ENCODE results near the gene AGPAT4.

The AGPAT4 gene

GRCh38 chr6:161143663-161144430 is 130.0 kb downstream of the AGPAT4 start:
- H3K4me3 ChIP-seq = no peak overlapping the region
- no peak for DNase-seq (ENCODE audit: low spot score in 2 of 2)
- H3K9me3 ChIP-seq = no peaks in the 10 kb centered on the region
- in situ Hi-C loops (cut with MboI; ENCODE audit: low sequenced_read_pairs) = no loop called here
- no peaks in the 10 kb centered on the region for H3K27me3 ChIP-seq (ENCODE audit: low read depth)
- H3K36me3 ChIP-seq (replicated peaks) = no peaks in the 10 kb centered on the region
- H3K4me1 ChIP-seq = no peaks in the 10 kb centered on the region

- no peak overlapping the region for H3K4me3 ChIP-seq
- H3K9me3 ChIP-seq = no peaks in the 10 kb centered on the region
- in situ Hi-C loops (cut with MboI; ENCODE audit: low sequenced_read_pairs) = no loop called here
- no peaks in the 10 kb centered on the region for H3K4me1 ChIP-seq
- no peaks in the 10 kb centered on the region for H3K36me3 ChIP-seq (replicated peaks)
- H3K27me3 ChIP-seq (ENCODE audit: low read depth) = no peaks in the 10 kb centered on the region
- DNase-seq (ENCODE audit: low spot score in 2 of 2) = no peak
These were observed 130.9 kb downstream of the AGPAT4 start for GRCh38 chr6:161142957-161143296.

- no peak overlapping the region for H3K4me3 ChIP-seq
- H3K9me3 ChIP-seq = no peaks in the 10 kb centered on the region
- no peaks in the 10 kb centered on the region for H3K27me3 ChIP-seq (ENCODE audit: low read depth)
- H3K4me1 ChIP-seq = no peaks in the 10 kb centered on the region
- no peak for DNase-seq (ENCODE audit: low spot score in 2 of 2)
- H3K36me3 ChIP-seq (replicated peaks) = no peaks in the 10 kb centered on the region
- in situ Hi-C loops (cut with MboI; ENCODE audit: low sequenced_read_pairs) = no loop called here
These were observed 132.7 kb downstream of the AGPAT4 start for GRCh38 chr6:161141173-161141572.

- no peaks in the 10 kb centered on the region for H3K9me3 ChIP-seq
- no peaks in the 10 kb centered on the region for H3K4me1 ChIP-seq
- DNase-seq (ENCODE audit: low spot score in 2 of 2) = no peak
- H3K36me3 ChIP-seq (replicated peaks) = no peaks in the 10 kb centered on the region
- H3K27me3 ChIP-seq (ENCODE audit: low read depth) = no peaks in the 10 kb centered on the region
- H3K4me3 ChIP-seq = no peak overlapping the region
- in situ Hi-C loops (cut with MboI; ENCODE audit: low sequenced_read_pairs) = no loop called here
These were observed 133.3 kb downstream of the AGPAT4 start for GRCh38 chr6:161140554-161140875.

- no peaks in the 10 kb centered on the region for H3K27me3 ChIP-seq (ENCODE audit: low read depth)
- no peaks in the 10 kb centered on the region for H3K4me1 ChIP-seq
- peak in 1 of 2 experiments; percentile 23 for DNase-seq (ENCODE audit: low spot score in 2 of 2)
- in situ Hi-C loops (cut with MboI; ENCODE audit: low sequenced_read_pairs) = no loop called here
- no peak overlapping the region for H3K4me3 ChIP-seq
- no peaks in the 10 kb centered on the region for H3K9me3 ChIP-seq
- no peaks in the 10 kb centered on the region for H3K36me3 ChIP-seq (replicated peaks)
These were observed 133.9 kb downstream of the AGPAT4 start for GRCh38 chr6:161139766-161140553.

GRCh38 chr6:161139304-161139765 is 134.5 kb downstream of the AGPAT4 start:
- no peaks in the 10 kb centered on the region for H3K27me3 ChIP-seq (ENCODE audit: low read depth)
- no peaks in the 10 kb centered on the region for H3K36me3 ChIP-seq (replicated peaks)
- no peaks in the 10 kb centered on the region for H3K9me3 ChIP-seq
- no peak for DNase-seq (ENCODE audit: low spot score in 2 of 2)
- no peak overlapping the region for H3K4me3 ChIP-seq
- no peaks in the 10 kb centered on the region for H3K4me1 ChIP-seq
- in situ Hi-C loops (cut with MboI; ENCODE audit: low sequenced_read_pairs) = no loop called here

GRCh38 chr6:161138543-161139303 is 135.1 kb downstream of the AGPAT4 start:
- no peaks in the 10 kb centered on the region for H3K4me1 ChIP-seq
- in situ Hi-C loops (cut with MboI; ENCODE audit: low sequenced_read_pairs) = no loop called here
- DNase-seq (ENCODE audit: low spot score in 2 of 2) = no peak
- no peaks in the 10 kb centered on the region for H3K9me3 ChIP-seq
- H3K36me3 ChIP-seq (replicated peaks) = no peaks in the 10 kb centered on the region
- no peak overlapping the region for H3K4me3 ChIP-seq
- H3K27me3 ChIP-seq (ENCODE audit: low read depth) = no peaks in the 10 kb centered on the region

GRCh38 chr6:161137839-161138542 is 135.9 kb downstream of the AGPAT4 start:
- no peaks in the 10 kb centered on the region for H3K9me3 ChIP-seq
- no peak overlapping the region for H3K4me3 ChIP-seq
- DNase-seq (ENCODE audit: low spot score in 2 of 2) = no peak
- H3K4me1 ChIP-seq = no peaks in the 10 kb centered on the region
- no peaks in the 10 kb centered on the region for H3K27me3 ChIP-seq (ENCODE audit: low read depth)
- no peaks in the 10 kb centered on the region for H3K36me3 ChIP-seq (replicated peaks)
- in situ Hi-C loops (cut with MboI; ENCODE audit: low sequenced_read_pairs) = no loop called here

- DNase-seq (ENCODE audit: low spot score in 2 of 2) = no peak
- in situ Hi-C loops (cut with MboI; ENCODE audit: low sequenced_read_pairs) = no loop called here
- H3K27me3 ChIP-seq (ENCODE audit: low read depth) = no peaks in the 10 kb centered on the region
- no peaks in the 10 kb centered on the region for H3K36me3 ChIP-seq (replicated peaks)
- H3K4me3 ChIP-seq = no peak overlapping the region
- no peaks in the 10 kb centered on the region for H3K4me1 ChIP-seq
- H3K9me3 ChIP-seq = no peaks in the 10 kb centered on the region
These were observed 136.5 kb downstream of the AGPAT4 start for GRCh38 chr6:161137320-161137719.

GRCh38 chr6:161136655-161137054 is 137.2 kb downstream of the AGPAT4 start:
- Histone ChIP-seq H3K36me3 (replicated peaks) (no peaks in the 10 kb centered on the region), H3K9me3 (no peaks in the 10 kb centered on the region), H3K4me3 (no peak overlapping the region), H3K4me1 (no peaks in the 10 kb centered on the region), H3K27me3 (ENCODE audit: low read depth) (no peaks in the 10 kb centered on the region)
- in situ Hi-C loops (cut with MboI; ENCODE audit: low sequenced_read_pairs) = no loop called here
- no peak for DNase-seq (ENCODE audit: low spot score in 2 of 2)

- Histone ChIP-seq H3K27me3 (ENCODE audit: low read depth) (no peaks in the 10 kb centered on the region), H3K36me3 (replicated peaks) (no peaks in the 10 kb centered on the region), H3K4me1 (no peaks in the 10 kb centered on the region), H3K9me3 (no peaks in the 10 kb centered on the region), H3K4me3 (no peak overlapping the region)
- no peak for DNase-seq (ENCODE audit: low spot score in 2 of 2)
- in situ Hi-C loops (cut with MboI; ENCODE audit: low sequenced_read_pairs) = no loop called here
These were observed 137.9 kb downstream of the AGPAT4 start for GRCh38 chr6:161135695-161136591.

GRCh38 chr6:161134550-161135298 is 139.1 kb downstream of the AGPAT4 start:
- Histone ChIP-seq H3K27me3 (ENCODE audit: low read depth) (no peaks in the 10 kb centered on the region), H3K4me3 (no peak overlapping the region), H3K9me3 (no peaks in the 10 kb centered on the region), H3K4me1 (no peaks in the 10 kb centered on the region), H3K36me3 (replicated peaks) (no peaks in the 10 kb centered on the region)
- in situ Hi-C loops (cut with MboI; ENCODE audit: low sequenced_read_pairs) = no loop called here
- DNase-seq (ENCODE audit: low spot score in 2 of 2) = no peak

All from HAP-1 (cell line).